Upper lobe of right lung (tissue), 1 donor: ENCODE measurements around the gene SEL1L3. TPM values are rescaled to one million over a fixed set of nuclear protein-coding genes. Genes with fewer than 3 reads are reported as not detected.

ENCODE experiments used
- ATAC-seq: fragments of 200-7000 bp; cut with Tn5 transposase; one replicate; pipeline ENCODE4 v1.9.1; 2020; ENCODE audit warnings: mild to moderate bottlenecking, moderate library complexity
- DNase-seq: peaks from one replicate; pipeline ENCODE4 v3.0.0-alpha.2; 2020
- H3K27ac ChIP-seq: fragments of 200-600 bp; one replicate; pipeline ENCODE4 v1.8.0; 2022
- H3K27me3 ChIP-seq: fragments of 200-600 bp; one replicate; pipeline ENCODE4 v1.8.0; 2022; ENCODE audit warnings: mild to moderate bottlenecking
- H3K36me3 ChIP-seq: fragments of 200-600 bp; one replicate; pipeline ENCODE4 v1.8.0; 2022
- H3K4me1 ChIP-seq: fragments of 200-600 bp; one replicate; pipeline ENCODE4 v1.8.0; 2022
- H3K4me3 ChIP-seq: fragments of 200-600 bp; one replicate; pipeline ENCODE4 v1.8.0; 2022; ENCODE audit warnings: mild to moderate bottlenecking
- H3K9me3 ChIP-seq: fragments of 200-600 bp; one replicate; pipeline ENCODE4 v1.8.0; 2022
- intact Hi-C: fragments of 100-400 bp; cut with DNase I; formaldehyde crosslinking; loops from one replicate; pipeline ENCODE4 v1.11.0; 2022
- total RNA-seq: library from RNA; stranded (reverse); fragmentation: NEBNext Ultra II Directional; extraction: Animal tissue kit (Norgen Biotek cat#: 25700); gene quantifications from one replicate; pipeline ENCODE4 v1.2.1, GENCODE V29; 2021
- TF ChIP-seq, protein P1 (sequence below): fragments of 200-600 bp; IDR thresholded peaks from one replicate; pipeline ENCODE4 v1.8.0; 2022; ENCODE audit warnings: antibody characterized with exemption
- donor health status: DM: no; HTN: yes; CAD: no; lungs with severe emphysema.

SEL1L3 gene
- total RNA-seq, 1 donor from 2014 or later, result 69.2 TPM

DNA sequence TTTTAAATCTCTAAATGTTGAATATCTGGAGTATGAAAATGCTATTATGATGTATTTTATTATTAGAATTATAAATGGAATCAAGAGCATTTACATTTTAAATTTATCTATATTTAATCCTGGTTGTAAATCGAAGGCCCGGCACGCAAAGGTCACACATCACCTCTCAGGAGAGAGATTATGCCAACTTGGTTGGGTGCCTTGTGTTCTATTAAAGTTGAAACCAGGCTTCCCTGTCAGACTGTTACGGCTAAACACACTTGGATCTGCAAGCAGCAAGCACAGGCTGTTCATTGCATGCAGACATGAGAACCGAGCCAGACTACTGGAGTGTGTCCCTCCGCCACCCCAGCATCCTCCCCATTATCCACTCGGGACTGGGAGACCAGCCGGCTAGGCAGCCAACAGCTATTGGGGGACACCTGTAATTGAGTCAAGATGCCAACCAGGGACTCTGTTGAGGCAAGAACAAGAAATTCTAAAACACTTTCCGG is 16.4 kb upstream of the SEL1L3 start:
- no peak for ATAC-seq
- H3K36me3 ChIP-seq, result no peaks in the 10 kb centered on the region
- H3K4me3 ChIP-seq, result no peak overlapping the region
- H3K27ac ChIP-seq, result no peak overlapping the region
- H3K27me3 ChIP-seq, result no peaks in the 10 kb centered on the region
- no peak for DNase-seq
- no peaks in the 10 kb centered on the region for H3K9me3 ChIP-seq
- intact Hi-C loops, result no loop called here
- H3K4me1 ChIP-seq, result peaks cover 5% of the 10 kb centered on the region
- TF ChIP-seq, protein P1, sequence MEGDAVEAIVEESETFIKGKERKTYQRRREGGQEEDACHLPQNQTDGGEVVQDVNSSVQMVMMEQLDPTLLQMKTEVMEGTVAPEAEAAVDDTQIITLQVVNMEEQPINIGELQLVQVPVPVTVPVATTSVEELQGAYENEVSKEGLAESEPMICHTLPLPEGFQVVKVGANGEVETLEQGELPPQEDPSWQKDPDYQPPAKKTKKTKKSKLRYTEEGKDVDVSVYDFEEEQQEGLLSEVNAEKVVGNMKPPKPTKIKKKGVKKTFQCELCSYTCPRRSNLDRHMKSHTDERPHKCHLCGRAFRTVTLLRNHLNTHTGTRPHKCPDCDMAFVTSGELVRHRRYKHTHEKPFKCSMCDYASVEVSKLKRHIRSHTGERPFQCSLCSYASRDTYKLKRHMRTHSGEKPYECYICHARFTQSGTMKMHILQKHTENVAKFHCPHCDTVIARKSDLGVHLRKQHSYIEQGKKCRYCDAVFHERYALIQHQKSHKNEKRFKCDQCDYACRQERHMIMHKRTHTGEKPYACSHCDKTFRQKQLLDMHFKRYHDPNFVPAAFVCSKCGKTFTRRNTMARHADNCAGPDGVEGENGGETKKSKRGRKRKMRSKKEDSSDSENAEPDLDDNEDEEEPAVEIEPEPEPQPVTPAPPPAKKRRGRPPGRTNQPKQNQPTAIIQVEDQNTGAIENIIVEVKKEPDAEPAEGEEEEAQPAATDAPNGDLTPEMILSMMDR, result no peak

DNA sequence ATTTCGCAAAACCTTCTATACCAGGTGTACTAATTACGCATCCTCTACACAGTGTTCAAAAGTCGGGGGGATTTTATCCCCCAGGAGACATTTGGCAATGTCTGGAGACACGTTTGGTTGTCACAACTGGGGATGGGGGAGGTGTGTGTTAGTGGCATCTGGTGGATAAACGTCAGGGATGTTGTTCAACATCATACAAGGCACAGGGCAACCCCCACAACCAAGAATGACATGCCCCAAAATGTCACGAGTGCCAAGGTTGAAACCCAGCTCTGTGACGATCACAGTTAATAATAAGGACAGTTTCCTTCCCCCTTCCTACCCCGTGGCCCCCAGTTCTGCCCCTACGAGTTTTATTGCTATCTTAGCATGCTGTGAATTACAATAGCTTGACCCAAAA is 15.9 kb upstream of the SEL1L3 start:
- Histone ChIP-seq H3K4me3 (no peak overlapping the region), H3K27ac (no peak overlapping the region), H3K36me3 (no peaks in the 10 kb centered on the region), H3K27me3 (no peaks in the 10 kb centered on the region), H3K9me3 (no peaks in the 10 kb centered on the region), H3K4me1 (peaks cover 5% of the 10 kb centered on the region)
- TF ChIP-seq, protein P1, result no peak
- DNase-seq (no peak), ATAC-seq (no peak)
- intact Hi-C loops, result no loop called here

DNA sequence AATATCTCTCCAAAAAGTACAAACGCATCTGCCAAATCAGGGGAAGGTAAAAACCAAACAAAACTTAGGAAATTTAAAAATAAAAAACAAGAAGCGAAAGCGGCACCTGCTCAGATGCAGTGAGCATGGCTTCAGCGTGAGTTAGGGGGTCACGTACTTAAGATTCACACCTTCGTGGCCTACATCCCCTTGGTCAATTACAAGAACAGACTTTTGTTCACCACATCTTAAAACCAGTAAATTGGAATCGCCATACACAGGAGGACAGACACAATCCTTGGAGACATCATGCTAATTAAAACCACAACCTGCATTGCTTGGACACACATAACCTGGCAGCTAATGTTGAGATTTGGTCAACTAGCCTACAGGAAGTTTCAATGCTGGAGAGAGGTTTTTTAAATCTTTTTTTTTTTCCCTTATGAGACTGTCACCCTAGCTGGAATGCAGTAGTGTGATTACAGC is 12.5 kb upstream of the SEL1L3 start:
- H3K27me3 ChIP-seq, result no peaks in the 10 kb centered on the region
- H3K9me3 ChIP-seq, result no peaks in the 10 kb centered on the region
- intact Hi-C loops, result no loop called here
- ATAC-seq, result no peak
- H3K4me3 ChIP-seq, result no peak overlapping the region
- no peak overlapping the region for H3K27ac ChIP-seq
- no peaks in the 10 kb centered on the region for H3K36me3 ChIP-seq
- TF ChIP-seq, protein P1, result no peak
- DNase-seq, result no peak
- H3K4me1 ChIP-seq, result no peaks in the 10 kb centered on the region

- Histone ChIP-seq H3K27me3 (no peaks in the 10 kb centered on the region), H3K27ac (no peak overlapping the region), H3K4me3 (no peak overlapping the region), H3K9me3 (no peaks in the 10 kb centered on the region), H3K4me1 (no peaks in the 10 kb centered on the region), H3K36me3 (no peaks in the 10 kb centered on the region)
- DNase-seq (no peak), ATAC-seq (no peak)
- intact Hi-C loops, result no loop called here
- TF ChIP-seq, protein P1, result no peak
Observed at GRCh38 chr4:25874655-25875054, 11.9 kb upstream of the SEL1L3 start.

DNA sequence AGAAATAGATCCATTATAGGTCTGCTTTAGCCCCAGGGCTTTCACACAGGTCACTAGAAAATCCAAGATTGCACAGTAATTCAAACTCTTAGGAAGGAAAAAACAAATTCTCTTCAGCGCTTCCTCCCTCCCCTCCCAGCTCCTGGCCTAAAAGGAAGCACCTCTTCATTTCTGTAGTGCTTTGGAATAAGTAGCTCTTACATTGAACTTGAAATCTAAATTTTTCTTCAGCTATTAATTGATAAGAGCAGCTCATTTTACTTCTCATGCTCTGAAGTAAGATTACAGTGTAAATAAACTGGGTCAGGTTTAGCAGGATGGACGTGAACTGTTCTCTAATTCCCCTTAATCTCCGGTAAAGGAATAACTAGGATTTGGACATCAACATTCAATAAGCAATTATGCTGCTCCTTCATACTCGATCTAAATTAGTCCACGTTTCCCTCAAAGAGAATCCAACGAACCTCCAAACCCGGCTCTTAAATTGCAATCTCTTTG is 10.9 kb upstream of the SEL1L3 start:
- H3K36me3 ChIP-seq, result no peaks in the 10 kb centered on the region
- H3K9me3 ChIP-seq, result no peaks in the 10 kb centered on the region
- DNase-seq (no peak), ATAC-seq (peak; percentile 23)
- intact Hi-C loops, result no loop called here
- H3K4me1 ChIP-seq, result no peaks in the 10 kb centered on the region
- no peak overlapping the region for H3K4me3 ChIP-seq
- no peak overlapping the region for H3K27ac ChIP-seq
- TF ChIP-seq, protein P1, result no peak
- H3K27me3 ChIP-seq, result no peaks in the 10 kb centered on the region
